ENCODE data around the gene MYH8.

MYH8 gene

GRCh38 chr17:10421900-10422542 is at the start of gene MYH8:
Gene MYH8, minus strand, starts transcription at chr17:10421950. Its CDS starts 1,723 bp downstream, at chr17:10420227.
- Histone ChIP-seq H3K4me1 (no peaks in the 10 kb centered on the region), H3K9me3 (ENCODE audit: control insufficient read depth, low read length) (no peaks in the 10 kb centered on the region), H3K36me3 (ENCODE audit: control insufficient read depth, insufficient read depth, low read length) (no peaks in the 10 kb centered on the region), H3K79me2 (no peaks in the 10 kb centered on the region), H3K9ac (no peak within 1 kb of the TSS), H2AFZ (no peak within 1 kb of the TSS), H3K27ac (no peak within 1 kb of the TSS), H3K4me3 (ENCODE audit: low read depth, low read length) (no peak within 1 kb of the TSS), H3K4me2 (ENCODE audit: low read length) (no peak within 1 kb of the TSS), H3K27me3 (ENCODE audit: control insufficient read depth, insufficient read depth, low read length) (no peaks in the 10 kb centered on the region)
- TF ChIP-seq CTCF (IDR thresholded peaks at IDR 0.05), result no peak

- Histone ChIP-seq H3K36me3 (ENCODE audit: control insufficient read depth, insufficient read depth, low read length) (no peaks in the 10 kb centered on the region), H3K9me3 (ENCODE audit: control insufficient read depth, low read length) (no peaks in the 10 kb centered on the region), H3K27me3 (ENCODE audit: control insufficient read depth, insufficient read depth, low read length) (no peaks in the 10 kb centered on the region), H3K4me1 (no peaks in the 10 kb centered on the region), H3K27ac (no peak within 1 kb of the TSS), H2AFZ (no peak within 1 kb of the TSS), H3K79me2 (no peaks in the 10 kb centered on the region), H3K9ac (no peak within 1 kb of the TSS), H3K4me2 (ENCODE audit: low read length) (no peak within 1 kb of the TSS), H3K4me3 (ENCODE audit: low read depth, low read length) (no peak within 1 kb of the TSS)
- no peak for TF ChIP-seq CTCF (IDR thresholded peaks at IDR 0.05)
Measured at GRCh38 chr17:10469459-10469858, 47.7 kb upstream of the MYH8 start, which contains the start of gene MYH4. Gene MYH4, minus strand, starts transcription at chr17:10469559. Its CDS starts 2,814 bp downstream, at chr17:10466745.

GRCh38 chr17:10463402-10463801 is 41.7 kb upstream of the MYH8 start:
- Histone ChIP-seq H3K4me1 (no peaks in the 10 kb centered on the region), H2AFZ (no peak overlapping the region), H3K4me3 (ENCODE audit: low read depth, low read length) (no peak overlapping the region), H3K9ac (no peak overlapping the region), H3K36me3 (ENCODE audit: control insufficient read depth, insufficient read depth, low read length) (no peaks in the 10 kb centered on the region), H3K9me3 (ENCODE audit: control insufficient read depth, low read length) (no peaks in the 10 kb centered on the region), H3K4me2 (ENCODE audit: low read length) (no peak overlapping the region), H3K27me3 (ENCODE audit: control insufficient read depth, insufficient read depth, low read length) (no peaks in the 10 kb centered on the region), H3K27ac (no peak overlapping the region), H3K79me2 (no peaks in the 10 kb centered on the region)
- TF ChIP-seq CTCF (IDR thresholded peaks at IDR 0.05), result no peak

- no peaks in the 10 kb centered on the region for H3K36me3 ChIP-seq (ENCODE audit: control insufficient read depth, insufficient read depth, low read length)
- H3K9me3 ChIP-seq (ENCODE audit: control insufficient read depth, low read length), result no peaks in the 10 kb centered on the region
- H3K4me1 ChIP-seq, result no peaks in the 10 kb centered on the region
- H3K79me2 ChIP-seq, result no peaks in the 10 kb centered on the region
- H3K9ac ChIP-seq, result no peak overlapping the region
- TF ChIP-seq CTCF (IDR thresholded peaks at IDR 0.05), result no peak
- no peak overlapping the region for H3K4me3 ChIP-seq (ENCODE audit: low read depth, low read length)
- H3K4me2 ChIP-seq (ENCODE audit: low read length), result no peak overlapping the region
- H2AFZ ChIP-seq, result no peak overlapping the region
- no peaks in the 10 kb centered on the region for H3K27me3 ChIP-seq (ENCODE audit: control insufficient read depth, insufficient read depth, low read length)
- no peak overlapping the region for H3K27ac ChIP-seq
Measured at GRCh38 chr17:10460062-10460461, 38.3 kb upstream of the MYH8 start.

GRCh38 chr17:10458701-10459100 is 37.0 kb upstream of the MYH8 start:
- TF ChIP-seq CTCF (IDR thresholded peaks at IDR 0.05), result no peak
- Histone ChIP-seq H3K36me3 (ENCODE audit: control insufficient read depth, insufficient read depth, low read length) (no peaks in the 10 kb centered on the region), H3K4me2 (ENCODE audit: low read length) (no peak overlapping the region), H3K27me3 (ENCODE audit: control insufficient read depth, insufficient read depth, low read length) (no peaks in the 10 kb centered on the region), H3K4me1 (no peaks in the 10 kb centered on the region), H3K9ac (no peak overlapping the region), H3K9me3 (ENCODE audit: control insufficient read depth, low read length) (no peaks in the 10 kb centered on the region), H2AFZ (no peak overlapping the region), H3K79me2 (no peaks in the 10 kb centered on the region), H3K27ac (no peak overlapping the region), H3K4me3 (ENCODE audit: low read depth, low read length) (no peak overlapping the region)

Data from parathyroid adenoma (tissue), 2 donors.